Measurements from ENCODE around the gene CEP41.
"Not testable (repeated sequence)": the region's sequence is repeated elsewhere in the genome, so short reads cannot be mapped to it uniquely, and the experiment has no call there.

The CEP41 gene

GRCh38 chr7:130458257-130458656 lies 17.4 kb upstream of the CEP41 start:
- no peak for DNase-seq

DNA sequence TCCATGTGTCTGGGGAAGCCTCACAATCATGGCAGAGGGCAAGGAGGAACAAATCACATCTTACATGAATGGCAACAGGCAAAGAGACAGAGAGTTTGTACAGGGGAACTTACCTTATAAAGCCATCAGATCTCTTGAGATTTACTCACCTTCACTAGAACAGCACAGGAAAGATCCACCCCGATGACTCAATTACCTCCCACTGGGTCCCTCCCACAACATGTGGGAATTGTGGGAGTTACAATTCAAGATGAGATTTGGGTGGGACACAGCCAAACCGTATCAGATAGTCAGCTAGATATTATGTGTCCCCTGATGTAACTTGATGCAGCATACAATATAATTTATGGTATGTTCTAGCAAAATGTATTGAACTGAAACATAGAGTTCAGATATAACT lies 14.1 kb upstream of the CEP41 start:
- DNase-seq: no peak

- DNase-seq: no peak
These were observed 12.1 kb upstream of the CEP41 start for GRCh38 chr7:130452951-130453350.

DNA sequence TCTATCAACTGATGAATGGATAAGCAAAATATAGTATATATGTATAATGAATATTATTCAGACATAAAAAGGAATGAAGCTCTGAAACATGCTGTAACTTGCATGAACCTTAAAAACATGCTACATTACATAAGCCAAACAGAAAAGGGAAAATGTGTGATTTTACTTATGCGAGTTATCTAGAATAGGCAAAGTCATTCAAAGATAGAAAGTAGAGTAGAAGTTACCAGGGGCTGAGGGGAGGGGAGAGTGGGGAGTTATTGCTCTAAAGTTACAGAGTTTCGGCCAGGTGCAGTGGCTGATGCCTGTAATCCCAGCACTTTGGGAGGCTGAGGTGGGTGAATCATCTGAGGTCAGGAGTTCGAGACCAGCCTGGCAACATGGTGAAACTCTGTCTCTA lies 10.5 kb upstream of the CEP41 start:
- DNase-seq: not testable (repeated sequence)

- no peak for DNase-seq
These were observed 5.4 kb upstream of the CEP41 start for GRCh38 chr7:130446259-130446658.

GRCh38 chr7:130444751-130445407 lies 4.1 kb upstream of the CEP41 start:
- no peak for DNase-seq

- no peak for DNase-seq
These were observed 3.4 kb upstream of the CEP41 start for GRCh38 chr7:130444234-130444633.

GRCh38 chr7:130442601-130443000 lies 1.8 kb upstream of the CEP41 start:
- no peak for DNase-seq

DNA sequence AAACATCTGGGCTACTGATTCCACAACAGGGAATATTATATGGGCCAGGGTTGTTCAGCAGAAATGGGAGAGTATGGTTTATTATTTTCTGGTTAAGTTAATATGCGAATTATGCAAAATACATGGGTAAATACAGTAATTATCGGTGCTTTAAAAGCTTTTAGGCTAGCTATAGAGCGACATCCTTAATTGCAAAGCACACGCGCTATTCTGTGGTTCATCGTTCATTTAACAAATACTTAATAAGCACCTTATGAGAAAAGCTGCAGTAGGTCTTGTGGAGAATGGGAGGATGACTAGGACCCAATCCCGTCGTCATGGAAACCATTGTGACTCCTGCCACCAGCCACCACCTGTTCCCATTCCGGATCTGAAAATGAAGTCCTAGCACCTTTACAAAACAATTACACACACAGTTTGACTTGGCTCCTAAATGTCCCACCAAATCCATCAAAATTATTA lies 623 bp upstream of the CEP41 start:
- peak; percentile 98 for DNase-seq

DNA sequence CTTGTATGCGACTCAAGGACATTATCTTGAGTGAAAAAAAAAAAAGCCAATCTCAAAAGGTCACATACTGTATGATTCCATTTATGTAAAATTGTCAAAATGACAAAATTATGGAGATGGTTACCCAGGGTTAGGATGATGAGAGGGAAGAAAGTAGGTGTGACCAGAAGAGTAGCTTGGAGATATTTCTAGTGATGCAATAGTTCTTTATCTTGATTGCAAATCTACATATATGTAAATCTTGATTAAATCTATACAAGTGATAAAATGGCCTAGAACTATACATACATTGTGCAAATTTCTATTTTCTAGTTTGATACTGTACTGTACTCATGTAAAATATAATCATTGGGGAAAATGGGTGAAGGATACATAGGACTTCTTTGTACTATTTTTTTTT lies 4.6 kb downstream of the CEP41 start:
- no peak for DNase-seq

DNA sequence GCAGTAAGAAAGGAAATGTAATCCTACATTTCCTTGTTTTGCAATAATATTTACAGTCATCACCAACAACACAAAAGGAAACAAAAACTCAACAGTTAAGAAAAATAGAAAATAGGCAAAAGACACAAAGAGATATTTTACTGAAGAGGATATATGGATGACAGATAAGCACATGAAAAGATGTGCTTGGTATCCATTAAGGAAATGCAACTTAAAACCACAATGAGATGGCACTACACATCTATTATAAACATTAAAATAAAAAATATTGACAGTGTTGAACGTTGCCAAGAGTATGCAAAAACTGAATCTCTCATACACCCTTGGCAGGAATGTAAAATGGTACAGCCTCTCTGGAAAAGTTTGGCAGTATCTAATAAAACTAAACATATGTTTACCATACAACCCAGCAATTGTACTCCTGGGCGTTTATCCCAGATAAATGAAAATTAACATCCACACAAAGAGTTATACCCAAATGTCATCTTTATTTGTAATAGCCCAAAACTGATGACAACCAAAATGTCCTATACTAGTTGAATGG lies 5.4 kb downstream of the CEP41 start:
- no peak for DNase-seq

DNA sequence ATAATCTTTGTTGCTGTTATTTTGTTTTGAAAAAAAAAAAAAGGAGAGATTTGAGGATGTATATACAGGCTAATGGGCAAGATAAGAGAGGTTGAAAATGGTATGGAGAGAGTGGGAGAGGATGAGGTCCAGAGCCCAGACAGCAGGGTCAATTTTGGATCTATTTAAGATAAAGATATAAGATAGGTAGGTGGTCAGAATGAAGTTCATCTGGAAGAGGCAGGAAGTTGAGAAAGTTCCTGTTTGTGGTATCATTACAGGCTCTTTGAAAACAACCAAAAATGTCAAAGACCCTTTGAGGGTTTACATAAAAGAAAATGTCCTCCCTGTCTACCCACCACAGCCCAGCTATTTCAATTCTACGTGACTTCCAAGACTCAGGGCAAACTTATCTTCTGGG lies 7.5 kb downstream of the CEP41 start:
- DNase-seq: no peak

- DNase-seq: no peak
These were observed 7.9 kb downstream of the CEP41 start for GRCh38 chr7:130432886-130433285.

- peak; percentile 92 for DNase-seq
These were observed 9.8 kb downstream of the CEP41 start for GRCh38 chr7:130430841-130431666.

GRCh38 chr7:130430115-130430514 lies 10.7 kb downstream of the CEP41 start:
- DNase-seq: no peak

- no peak for DNase-seq
These were observed 11.8 kb downstream of the CEP41 start for GRCh38 chr7:130429019-130429418.

DNA sequence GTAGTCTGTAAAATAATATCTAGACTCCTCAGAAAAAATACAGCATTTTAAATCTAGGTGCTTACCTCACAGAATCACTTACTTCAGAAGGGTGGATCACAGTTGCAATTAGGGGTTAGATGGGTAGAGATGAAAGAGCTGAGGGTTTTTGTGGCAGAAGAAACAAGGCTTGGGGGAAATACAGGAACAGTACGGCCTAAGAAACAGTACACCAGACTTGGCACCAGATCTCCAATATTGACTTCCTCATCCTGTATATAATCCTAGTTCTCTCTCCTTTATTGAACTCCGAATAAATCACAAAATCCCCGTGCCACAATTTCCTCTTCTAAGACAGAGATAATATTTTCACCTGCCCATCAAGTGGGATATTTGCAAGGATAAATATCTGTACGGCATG lies 14.3 kb downstream of the CEP41 start:
- peak; percentile 84 for DNase-seq

DNA sequence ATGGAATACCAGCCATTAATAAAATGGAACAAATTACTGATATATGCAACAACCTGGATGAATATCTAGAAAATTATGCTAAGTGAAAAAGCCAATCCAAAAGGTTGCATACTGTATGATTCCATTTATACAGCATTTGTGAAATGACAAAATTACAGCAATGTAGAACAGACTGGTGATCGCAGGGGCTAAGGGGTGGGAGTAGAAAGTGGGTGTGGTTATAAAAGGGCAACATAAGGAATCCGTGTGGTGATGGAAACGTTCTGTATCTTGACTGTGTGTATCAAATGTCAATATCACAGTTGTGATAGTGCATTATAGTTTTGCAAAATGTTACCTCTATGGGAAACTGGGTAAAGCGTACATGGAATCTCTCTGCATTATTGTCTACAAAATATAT lies 15.0 kb downstream of the CEP41 start:
- peak; percentile 80 for DNase-seq

DNA sequence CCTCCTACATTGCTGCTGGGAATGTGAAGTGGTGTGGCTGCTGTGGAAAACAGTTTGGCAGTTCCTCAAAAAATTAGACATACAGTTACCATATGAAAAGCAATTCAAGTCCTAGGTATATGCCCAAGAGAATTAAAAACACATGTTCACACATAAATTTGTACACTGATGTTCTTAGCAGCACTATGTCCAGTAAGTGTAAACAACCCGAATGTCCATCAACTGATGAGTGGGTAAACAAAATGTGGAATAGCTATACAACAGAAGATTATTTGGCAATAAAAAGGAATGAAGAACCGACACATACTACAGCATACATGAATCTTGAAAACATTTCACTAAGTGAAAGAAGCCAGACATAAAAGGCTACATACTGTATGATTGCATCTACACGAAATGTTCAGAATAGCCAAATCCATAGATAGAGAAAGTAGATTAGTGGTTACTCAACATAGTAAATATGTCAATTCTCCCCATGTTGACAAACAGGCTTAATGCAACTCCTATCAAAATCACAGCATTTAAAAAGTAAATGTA lies 17.2 kb downstream of the CEP41 start:
- peak; percentile 77 for DNase-seq

DNA sequence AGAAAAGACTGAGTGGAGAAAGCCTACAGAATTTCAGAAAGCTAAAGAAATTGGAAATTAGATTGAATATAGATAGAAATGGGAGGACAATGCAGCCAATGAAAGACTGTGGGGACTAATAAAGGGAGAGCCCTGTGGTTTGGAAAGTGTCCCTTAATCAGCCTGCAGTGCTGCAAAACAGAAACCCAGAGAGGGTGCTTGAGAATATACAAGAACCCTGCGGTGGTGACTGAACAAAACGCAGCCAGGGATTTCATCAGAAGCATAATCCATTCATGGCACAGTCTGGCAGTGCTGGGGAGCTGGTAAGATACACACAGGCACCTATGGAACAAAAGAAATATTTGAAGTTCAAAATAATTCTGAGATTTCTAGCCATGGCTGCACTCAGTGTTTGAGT lies 19.1 kb downstream of the CEP41 start:
- peak; percentile 96 for DNase-seq

DNA sequence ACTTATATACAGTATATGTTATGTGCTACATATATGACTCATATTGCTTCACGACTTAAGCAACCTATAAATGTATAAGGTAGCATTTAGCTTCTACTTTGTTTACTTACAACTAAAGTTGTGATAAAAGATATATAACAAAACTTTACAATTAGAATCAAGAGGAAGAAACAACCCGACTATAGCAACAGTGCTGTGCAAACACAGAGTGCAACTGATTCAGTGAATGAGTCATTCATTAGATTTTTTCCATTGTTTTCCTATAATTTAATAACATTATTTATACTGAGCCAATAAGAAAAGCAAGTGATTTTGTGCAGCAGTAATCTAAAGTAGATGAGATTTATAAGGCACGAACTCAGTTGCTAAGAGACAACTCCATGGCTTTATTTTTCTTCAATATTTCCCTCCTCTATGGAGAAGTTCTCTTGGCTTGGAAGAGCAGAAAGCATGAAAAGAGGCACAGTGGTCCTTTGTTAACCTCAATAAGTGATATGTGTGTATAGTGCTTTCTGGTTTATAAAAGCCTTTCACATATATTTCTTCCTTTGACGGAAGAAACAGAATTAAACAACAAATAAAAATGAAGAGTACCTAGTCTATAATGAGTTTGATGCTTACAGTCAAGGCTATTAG lies 19.8 kb downstream of the CEP41 start:
- DNase-seq: peak; percentile 87

- DNase-seq: no peak
These were observed 21.2 kb downstream of the CEP41 start for GRCh38 chr7:130419658-130420057.

DNA sequence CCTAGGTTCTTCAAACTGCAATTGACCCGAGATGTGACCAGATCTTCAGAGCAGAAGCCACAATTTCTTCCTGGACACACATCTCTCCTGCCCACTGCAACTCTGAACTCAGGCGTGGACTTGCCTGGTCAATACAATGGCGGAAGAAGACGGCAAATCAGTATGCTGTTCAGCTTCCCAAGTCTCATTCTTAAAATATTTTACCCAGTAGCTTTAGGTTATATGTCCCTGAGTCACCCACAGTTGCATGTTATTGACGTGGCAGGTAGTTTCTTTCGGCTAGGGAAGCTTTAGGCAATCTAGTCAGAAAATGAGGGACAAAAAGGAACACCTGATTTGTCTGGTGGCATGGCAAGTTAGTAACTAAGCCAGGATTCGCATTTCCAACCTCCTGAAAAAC lies 22.5 kb downstream of the CEP41 start:
- no peak for DNase-seq
